H1 (cell line): Measurements from ENCODE around the gene IFT25. TPM values are rescaled to one million over a fixed set of nuclear protein-coding genes. Genes with fewer than 3 reads are reported as not detected.

Experiments
- CTCF ChIA-PET: fragments of 300-600 bp; sonication (Branson Sonifier 250); formaldehyde crosslinking; loops from one replicate; lab custom pipeline; 2021; ENCODE audit not compliant: partially characterized antibody; lab: Charles Lee
- POLR2A ChIA-PET: fragments of 300-600 bp; sonication (Branson Sonifier 250); formaldehyde crosslinking; loops from one replicate; lab custom pipeline; 2021; ENCODE audit warnings: inconsistent platforms; ENCODE audit not compliant: partially characterized antibody; lab: Charles Lee
- DNase-seq, 2 experiments: peaks; one replicate each; pipeline versions ENCODE4 v3.0.0 to v3.0.0-alpha.2; 2010 to 2022; ENCODE audit warnings: low spot score in 2 of 2, low read depth in 1 of 2, mixed read lengths in 1 of 2
- FAIRE-seq: peaks from 2 replicates; lab custom pipeline; 2011; peaks lifted over from hg19 to GRCh38; lab: Jason Lieb, UNC
- H2AFZ ChIP-seq: 2 replicates; pipeline ENCODE4 v1.8.1; 2012; ENCODE audit warnings: low read length, inconsistent platforms
- H2AK5ac ChIP-seq: 2 replicates; pipeline ENCODE4 v1.6.1; 2013; ENCODE audit warnings: low read depth, low read length
- H2BK120ac ChIP-seq: replicated peaks from 2 replicates; pipeline ENCODE3; 2013; ENCODE audit warnings: low read depth, low read length, inconsistent platforms
- H2BK12ac ChIP-seq: 2 replicates; pipeline ENCODE4 v1.6.1; 2013; ENCODE audit warnings: low read depth, low read length
- H2BK15ac ChIP-seq: 2 replicates; pipeline ENCODE4 v1.6.1; 2013; ENCODE audit warnings: low read length
- H2BK20ac ChIP-seq: 2 replicates; pipeline ENCODE4 v1.6.1; 2013; ENCODE audit warnings: low read length
- H2BK5ac ChIP-seq: 2 replicates; pipeline ENCODE4 v1.6.1; 2013; ENCODE audit warnings: low read depth, low read length
- H3K14ac ChIP-seq: 2 replicates; pipeline ENCODE4 v1.6.1; 2013; ENCODE audit warnings: inconsistent platforms; ENCODE audit not compliant: insufficient read length
- H3K18ac ChIP-seq: 2 replicates; pipeline ENCODE4 v1.6.1; 2013; ENCODE audit warnings: low read length; ENCODE audit errors: extremely low read depth
- H3K23ac ChIP-seq: 2 replicates; pipeline ENCODE4 v1.6.1; 2013; ENCODE audit warnings: inconsistent platforms; ENCODE audit not compliant: insufficient read length
- H3K23me2 ChIP-seq: 2 replicates; pipeline ENCODE4 v1.6.1; 2013; ENCODE audit warnings: low read depth, low read length
- H3K27ac ChIP-seq: 2 replicates; pipeline ENCODE4 v1.6.1; 2011; ENCODE audit warnings: low read depth, low read length, inconsistent platforms
- H3K27me3 ChIP-seq, 4 experiments: replicated peaks in 1 of 4; 1 replicate in 1 of 4; 2 replicates in 3 of 4; pipeline versions ENCODE4 v1.6.1 to v1.8.1; 2011 to 2013; ENCODE audit warnings: low read length in 3 of 4, mild to moderate bottlenecking in 3 of 4, inconsistent platforms in 2 of 4, mixed read lengths in 2 of 4, moderate library complexity in 1 of 4; ENCODE audit not compliant: control insufficient read depth in 3 of 4, insufficient read depth in 3 of 4; ENCODE audit errors: extremely low read depth in 1 of 4
- H3K36me3 ChIP-seq, 4 experiments: 2 replicates each; pipeline versions ENCODE4 v1.6.1 to v1.8.1; 2011 to 2013; ENCODE audit warnings: mild to moderate bottlenecking in 4 of 4, low read length in 3 of 4, moderate library complexity in 2 of 4, control low read depth in 1 of 4, inconsistent platforms in 1 of 4; ENCODE audit not compliant: insufficient read depth in 4 of 4, control insufficient read depth in 2 of 4
- H3K4ac ChIP-seq: replicated peaks from 2 replicates; pipeline ENCODE3; 2013; ENCODE audit warnings: low read length, low read depth, mixed read lengths, inconsistent platforms; ENCODE audit not compliant: insufficient read length
- H3K4me1 ChIP-seq, 4 experiments: replicated peaks in 1 of 4; 1 replicate in 1 of 4; 2 replicates in 3 of 4; pipeline versions ENCODE4 v1.6.1 to v1.8.1; 2011 to 2013; ENCODE audit warnings: low read length in 3 of 4, inconsistent platforms in 2 of 4, mixed read lengths in 1 of 4; ENCODE audit not compliant: insufficient read depth in 4 of 4, control insufficient read depth in 3 of 4
- H3K4me2 ChIP-seq, 2 experiments: 2 replicates each; pipeline versions ENCODE4 v1.6.1 to v1.8.1; 2011 to 2013; ENCODE audit warnings: low read depth in 2 of 2, low read length in 2 of 2, control low read depth in 1 of 2, inconsistent platforms in 1 of 2, mild to moderate bottlenecking in 1 of 2; ENCODE audit not compliant: insufficient read depth in 1 of 2
- H3K4me3 ChIP-seq, 4 experiments: fragments of 200-600, 300-600 bp in 1 of 4; sonication (generic), shearing (Covaris generic), sonication (Bioruptor Twin) in 1 of 4; 2 replicates each; pipeline versions ENCODE4 v1.5.1 to v1.8.1; 2011 to 2016; ENCODE audit warnings: low read length in 4 of 4, low read depth in 3 of 4, control low read depth in 2 of 4, inconsistent platforms in 2 of 4, mild to moderate bottlenecking in 2 of 4, mixed read lengths in 1 of 4, moderate library complexity in 1 of 4; ENCODE audit not compliant: insufficient read depth in 2 of 4; ENCODE audit errors: extremely low read depth in 1 of 4
- H3K56ac ChIP-seq: replicated peaks from 2 replicates; pipeline ENCODE3; 2013; ENCODE audit warnings: low read depth, mild to moderate bottlenecking, mixed read lengths, low read length, inconsistent platforms; ENCODE audit not compliant: insufficient read length
- H3K79me1 ChIP-seq: 2 replicates; pipeline ENCODE4 v1.6.1; 2013; ENCODE audit warnings: low read depth, low read length, control low read depth
- H3K79me2 ChIP-seq, 2 experiments: 2 replicates each; pipeline versions ENCODE4 v1.6.1 to v1.8.1; 2012 to 2013; ENCODE audit warnings: low read length in 2 of 2, mild to moderate bottlenecking in 2 of 2, inconsistent platforms in 1 of 2; ENCODE audit not compliant: insufficient read depth in 2 of 2, control insufficient read depth in 1 of 2
- H3K9ac ChIP-seq, 4 experiments: replicated peaks in 1 of 4; 1 replicate in 1 of 4; 2 replicates in 3 of 4; pipeline versions ENCODE4 v1.6.1 to v1.8.1; 2011 to 2013; ENCODE audit warnings: low read depth in 3 of 4, low read length in 3 of 4, control low read depth in 2 of 4, mild to moderate bottlenecking in 2 of 4, moderate library complexity in 2 of 4, inconsistent platforms in 1 of 4; ENCODE audit errors: extremely low read depth in 1 of 4
- H3K9me3 ChIP-seq, 2 experiments: 2 replicates each; pipeline versions ENCODE4 v1.6.1 to v1.8.1; 2012 to 2013; ENCODE audit warnings: mild to moderate bottlenecking in 2 of 2, moderate library complexity in 2 of 2, control low read depth in 1 of 2, inconsistent platforms in 1 of 2, low read depth in 1 of 2, low read length in 1 of 2, mixed read lengths in 1 of 2; ENCODE audit not compliant: insufficient read depth in 2 of 2
- H4K20me1 ChIP-seq, 2 experiments: replicated peaks in 1 of 2; 2 replicates each; pipeline versions ENCODE3 to v1.8.1; 2011 to 2013; ENCODE audit warnings: inconsistent platforms in 2 of 2, low read length in 2 of 2, mild to moderate bottlenecking in 1 of 2; ENCODE audit not compliant: insufficient read depth in 2 of 2, control insufficient read depth in 1 of 2
- H4K5ac ChIP-seq: 2 replicates; pipeline ENCODE4 v1.6.1; 2013; ENCODE audit warnings: low read length, low read depth, mixed read lengths, inconsistent platforms; ENCODE audit not compliant: insufficient read length
- H4K8ac ChIP-seq: 2 replicates; pipeline ENCODE4 v1.8.0; 2013; ENCODE audit warnings: mild to moderate bottlenecking, moderate library complexity, low read length, inconsistent platforms; ENCODE audit not compliant: insufficient read depth; ENCODE audit errors: extremely low read depth
- H4K91ac ChIP-seq: replicated peaks from 2 replicates; pipeline ENCODE3; 2013; ENCODE audit warnings: low read length, mixed read lengths, inconsistent platforms; ENCODE audit not compliant: insufficient read length
- ATF3 ChIP-seq: IDR thresholded peaks from 2 replicates; pipeline ENCODE4 v1.6.1; 2011; ENCODE audit warnings: low read depth, mild to moderate bottlenecking, low read length; ENCODE audit not compliant: insufficient read depth
- EZH2 ChIP-seq: fragments of 200-600 bp; sonication (generic); IDR thresholded peaks from 2 replicates; pipeline ENCODE4 v1.7.1; 2012; ENCODE audit warnings: low read depth, mild to moderate bottlenecking, moderate library complexity, low read length, inconsistent platforms; ENCODE audit not compliant: severe bottlenecking
- JUN ChIP-seq: IDR thresholded peaks from 2 replicates; pipeline ENCODE4 v1.6.1; 2011; ENCODE audit warnings: low read depth, mild to moderate bottlenecking, improper control_type of control experiment, low read length
- NANOG ChIP-seq: IDR thresholded peaks from 2 replicates; pipeline ENCODE4 v1.6.1; 2011; ENCODE audit warnings: low read length, low read depth, mild to moderate bottlenecking, inconsistent platforms; ENCODE audit not compliant: insufficient read depth, poor library complexity, severe bottlenecking
- POU5F1 ChIP-seq: IDR thresholded peaks from 2 replicates; pipeline ENCODE4 v1.6.1; 2011; ENCODE audit warnings: low read depth, mild to moderate bottlenecking, low read length, moderate library complexity
- TBP ChIP-seq: IDR thresholded peaks from 2 replicates; pipeline ENCODE4 v1.6.1; 2011; ENCODE audit warnings: low read depth, low read length, improper control_type of control experiment
- WGBS, 2 experiments: shearing (Covaris generic) in 1 of 2; methylation state at CpG; one replicate each; pipeline versions ENCODE4 v1.1.6 to v1.1.7; 2013 to 2015; ENCODE audit warnings: low lambda C conversion rate in 2 of 2, mixed read lengths in 2 of 2, inconsistent platforms in 1 of 2, low coverage in 1 of 2, missing lambda C conversion rate in 1 of 2; ENCODE audit not compliant: insufficient replicate concordance in 2 of 2, insufficient coverage in 1 of 2, insufficient read length in 1 of 2; ENCODE audit errors: extremely low coverage in 1 of 2, missing lambda C conversion rate in 1 of 2; 5-methylcytosine and 5-hydroxymethylcytosine counted together
- polyA plus RNA-seq, 7 experiments: library from polyadenylated mRNA; depleted of rRNA in 3 of 7; stranded (reverse) in 5 of 7; unstranded in 2 of 7; fragments of >200 nt in 5 of 7; fragments of 200-250 nt in 2 of 7; gene quantifications; 1 replicate in 5 of 7; 2 replicates in 1 of 7; 4 replicates in 1 of 7; pipeline versions ENCODE4 v1.2.1 to v1.2.3, GENCODE V29; 2011 to 2013; ENCODE audit warnings: missing spikeins in 2 of 7, mixed read lengths in 2 of 7
- total RNA-seq: library from RNA; stranded (reverse); fragmentation: NEBNext Ultra II Directional; extraction: Animal tissue kit (Norgen Biotek cat#: 25700); gene quantifications from 2 replicates; pipeline ENCODE4 v1.2.1, GENCODE V29; 2021
- TF ChIP-seq, protein P1 (sequence below), 3 experiments: IDR thresholded peaks; 1 replicate in 2 of 3; 2 replicates in 1 of 3; pipeline versions ENCODE4 v1.5.1 to v1.6.1; 2011; ENCODE audit warnings: low read length in 3 of 3, mild to moderate bottlenecking in 3 of 3, inconsistent platforms in 2 of 3, low read depth in 1 of 3, moderate library complexity in 1 of 3; ENCODE audit not compliant: insufficient read depth in 1 of 3; ENCODE audit errors: control extremely low read depth in 1 of 3
- TF ChIP-seq, protein P2 (sequence below): IDR thresholded peaks from 2 replicates; pipeline ENCODE4 v1.6.1; 2012; ENCODE audit warnings: low read length, inconsistent platforms

IFT25 gene
- total and polyA plus RNA-seq, 2 of the 8 experiments (the other 6 are each of a cell fraction or from before 2014, with no cell fraction given), result 15.0 to 36.3 TPM

- ChIA-PET CTCF (interaction anchor here (0.7 to 3.6 kb wide), 3 partner anchors 64 to 83 kb away, joined by 3 to 19 read pairs (median 9); no protein-coding TSS in a partner anchor), POLR2A (interaction anchor here (1.2 kb wide), 1 partner anchor 211 kb away, joined by 3 read pairs; no protein-coding TSS in a partner anchor)
- DNase-seq (no peak), FAIRE-seq (no peak)
- Histone ChIP-seq H3K27ac (no peak overlapping the region), H2BK12ac (no peak overlapping the region), H3K23me2 (peaks cover 14% of the 10 kb centered on the region), H3K4me1 (peaks cover 0 to 10% (median 6%) of the 10 kb centered on the region in 4 experiments; a peak in 6 of 7 replicates), H2AFZ (no peak overlapping the region), H4K8ac (no peak overlapping the region), H3K14ac (no peak overlapping the region), H3K18ac (no peak overlapping the region), H3K9ac (no peak overlapping the region), H4K20me1 (peaks cover 0 to 1% of the 10 kb centered on the region in 2 experiments), H2BK5ac (no peak overlapping the region), H3K4ac (no peak overlapping the region), H4K5ac (no peak overlapping the region), H3K4me2 (no peak overlapping the region), H3K79me1 (peaks cover 9% of the 10 kb centered on the region), H3K56ac (no peak overlapping the region), H3K9me3 (no peaks in the 10 kb centered on the region), H3K79me2 (peaks cover 0 to 27% of the 10 kb centered on the region in 2 experiments; a peak in 2 of 4 replicates), H3K4me3 (no peak overlapping the region), H2BK20ac (no peak overlapping the region), H2BK15ac (no peak overlapping the region), H2BK120ac (no peak overlapping the region), H2AK5ac (no peak overlapping the region), H4K91ac (no peak overlapping the region), H3K27me3 (no peaks in the 10 kb centered on the region), H3K36me3 (peaks cover 0 to 4% (median 0%) of the 10 kb centered on the region in 4 experiments; a peak in 3 of 8 replicates), H3K23ac (no peak overlapping the region)
- WGBS, 2 experiments, result 87% methylated on average over 6 of the region's 6 CpGs; no CpG with 5 or more reads in 1 of the 2 experiments
- TF ChIP-seq, protein P1, sequence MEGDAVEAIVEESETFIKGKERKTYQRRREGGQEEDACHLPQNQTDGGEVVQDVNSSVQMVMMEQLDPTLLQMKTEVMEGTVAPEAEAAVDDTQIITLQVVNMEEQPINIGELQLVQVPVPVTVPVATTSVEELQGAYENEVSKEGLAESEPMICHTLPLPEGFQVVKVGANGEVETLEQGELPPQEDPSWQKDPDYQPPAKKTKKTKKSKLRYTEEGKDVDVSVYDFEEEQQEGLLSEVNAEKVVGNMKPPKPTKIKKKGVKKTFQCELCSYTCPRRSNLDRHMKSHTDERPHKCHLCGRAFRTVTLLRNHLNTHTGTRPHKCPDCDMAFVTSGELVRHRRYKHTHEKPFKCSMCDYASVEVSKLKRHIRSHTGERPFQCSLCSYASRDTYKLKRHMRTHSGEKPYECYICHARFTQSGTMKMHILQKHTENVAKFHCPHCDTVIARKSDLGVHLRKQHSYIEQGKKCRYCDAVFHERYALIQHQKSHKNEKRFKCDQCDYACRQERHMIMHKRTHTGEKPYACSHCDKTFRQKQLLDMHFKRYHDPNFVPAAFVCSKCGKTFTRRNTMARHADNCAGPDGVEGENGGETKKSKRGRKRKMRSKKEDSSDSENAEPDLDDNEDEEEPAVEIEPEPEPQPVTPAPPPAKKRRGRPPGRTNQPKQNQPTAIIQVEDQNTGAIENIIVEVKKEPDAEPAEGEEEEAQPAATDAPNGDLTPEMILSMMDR (IDR thresholded peaks at IDR 0.05; ENCODE audit: control extremely low read depth in 1 of 3, insufficient read depth in 1 of 3, low read depth in 1 of 3, low read length in 3 of 3), result no peak
- TF ChIP-seq, protein P2, sequence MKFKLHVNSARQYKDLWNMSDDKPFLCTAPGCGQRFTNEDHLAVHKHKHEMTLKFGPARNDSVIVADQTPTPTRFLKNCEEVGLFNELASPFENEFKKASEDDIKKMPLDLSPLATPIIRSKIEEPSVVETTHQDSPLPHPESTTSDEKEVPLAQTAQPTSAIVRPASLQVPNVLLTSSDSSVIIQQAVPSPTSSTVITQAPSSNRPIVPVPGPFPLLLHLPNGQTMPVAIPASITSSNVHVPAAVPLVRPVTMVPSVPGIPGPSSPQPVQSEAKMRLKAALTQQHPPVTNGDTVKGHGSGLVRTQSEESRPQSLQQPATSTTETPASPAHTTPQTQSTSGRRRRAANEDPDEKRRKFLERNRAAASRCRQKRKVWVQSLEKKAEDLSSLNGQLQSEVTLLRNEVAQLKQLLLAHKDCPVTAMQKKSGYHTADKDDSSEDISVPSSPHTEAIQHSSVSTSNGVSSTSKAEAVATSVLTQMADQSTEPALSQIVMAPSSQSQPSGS, result no peak
- TF ChIP-seq TBP (no peak), ATF3 (no peak), JUN (no peak), EZH2 (no peak), POU5F1 (no peak), NANOG (no peak)
Observed at GRCh38 chr1:53943090-53943489, 2.4 kb downstream of the IFT25 start.
